OCI-M2 (cell line): ENCODE results near the gene BTK.
"Not testable (repeated sequence)": the region's sequence is repeated elsewhere in the genome, so short reads cannot be mapped to it uniquely, and the experiment has no call there.

Source experiments
- DNase-seq: peaks from one replicate; lab custom pipeline; 2025; ENCODE audit not compliant: unreplicated experiment; lab: John Stamatoyannopoulos, UW

BTK gene

GRCh38 chrX:101347859-101348451 lies 38.0 kb downstream of the BTK start:
- no peak for DNase-seq

GRCh38 chrX:101337776-101338271 lies 48.2 kb downstream of the BTK start:
- no peak for DNase-seq

GRCh38 chrX:101334310-101334709 lies 51.7 kb downstream of the BTK start:
- not testable (repeated sequence) for DNase-seq

GRCh38 chrX:101326600-101326999 lies 59.4 kb downstream of the BTK start:
- not testable (repeated sequence) for DNase-seq

- DNase-seq, result no peak
These were observed 82.2 kb downstream of the BTK start for GRCh38 chrX:101303790-101304189.
